ENCODE data around the gene SLC6A1.

The SLC6A1 gene

DNA sequence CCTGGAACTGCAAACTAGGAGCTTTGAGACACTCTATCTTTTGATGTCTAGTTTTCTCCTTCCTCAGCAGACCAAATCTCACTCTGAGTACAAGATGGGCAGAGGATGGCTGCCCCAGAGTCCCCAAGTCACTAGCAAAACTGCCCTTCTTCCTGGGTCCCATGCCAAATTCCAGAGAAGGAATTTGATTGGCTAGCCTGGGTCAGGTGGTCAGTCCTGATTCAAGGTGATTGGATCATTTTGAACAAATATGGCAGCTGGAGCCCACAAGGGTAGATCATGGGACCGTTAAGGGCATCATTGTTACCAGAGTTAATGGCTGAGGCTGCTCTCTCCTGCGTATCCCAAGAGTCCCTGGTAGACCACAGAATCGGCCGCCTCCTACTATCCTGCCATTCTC is 21.7 kb downstream of the SLC6A1 start:
- ATAC-seq, result no peak

GRCh38 chr3:11014752-11015151 is 22.2 kb downstream of the SLC6A1 start:
- TF ChIP-seq, protein P1, sequence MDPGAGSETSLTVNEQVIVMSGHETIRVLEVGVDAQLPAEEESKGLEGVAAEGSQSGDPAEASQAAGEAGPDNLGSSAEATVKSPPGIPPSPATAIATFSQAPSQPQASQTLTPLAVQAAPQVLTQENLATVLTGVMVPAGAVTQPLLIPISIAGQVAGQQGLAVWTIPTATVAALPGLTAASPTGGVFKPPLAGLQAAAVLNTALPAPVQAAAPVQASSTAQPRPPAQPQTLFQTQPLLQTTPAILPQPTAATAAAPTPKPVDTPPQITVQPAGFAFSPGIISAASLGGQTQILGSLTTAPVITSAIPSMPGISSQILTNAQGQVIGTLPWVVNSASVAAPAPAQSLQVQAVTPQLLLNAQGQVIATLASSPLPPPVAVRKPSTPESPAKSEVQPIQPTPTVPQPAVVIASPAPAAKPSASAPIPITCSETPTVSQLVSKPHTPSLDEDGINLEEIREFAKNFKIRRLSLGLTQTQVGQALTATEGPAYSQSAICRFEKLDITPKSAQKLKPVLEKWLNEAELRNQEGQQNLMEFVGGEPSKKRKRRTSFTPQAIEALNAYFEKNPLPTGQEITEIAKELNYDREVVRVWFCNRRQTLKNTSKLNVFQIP (CRISPR knock-in tag; IDR thresholded peaks at IDR 0.05; ENCODE audit: borderline replicate concordance, low read depth), result no peak
- TF ChIP-seq TOX (CRISPR knock-in tag; IDR thresholded peaks at IDR 0.05; ENCODE audit: borderline replicate concordance), result no peak
- no peak for TF ChIP-seq ZNF70 (CRISPR knock-in tag; IDR thresholded peaks at IDR 0.05)
- no peak for TF ChIP-seq ZNF8 (CRISPR knock-in tag; IDR thresholded peaks at IDR 0.05)
- TF ChIP-seq ESRRG (CRISPR knock-in tag; IDR thresholded peaks at IDR 0.05), result no peak
- no peak for TF ChIP-seq BACH2 (CRISPR knock-in tag; IDR thresholded peaks at IDR 0.05; ENCODE audit: borderline replicate concordance)
- no peak for TF ChIP-seq RARB (CRISPR knock-in tag; IDR thresholded peaks at IDR 0.05)
- TF ChIP-seq, protein P2, sequence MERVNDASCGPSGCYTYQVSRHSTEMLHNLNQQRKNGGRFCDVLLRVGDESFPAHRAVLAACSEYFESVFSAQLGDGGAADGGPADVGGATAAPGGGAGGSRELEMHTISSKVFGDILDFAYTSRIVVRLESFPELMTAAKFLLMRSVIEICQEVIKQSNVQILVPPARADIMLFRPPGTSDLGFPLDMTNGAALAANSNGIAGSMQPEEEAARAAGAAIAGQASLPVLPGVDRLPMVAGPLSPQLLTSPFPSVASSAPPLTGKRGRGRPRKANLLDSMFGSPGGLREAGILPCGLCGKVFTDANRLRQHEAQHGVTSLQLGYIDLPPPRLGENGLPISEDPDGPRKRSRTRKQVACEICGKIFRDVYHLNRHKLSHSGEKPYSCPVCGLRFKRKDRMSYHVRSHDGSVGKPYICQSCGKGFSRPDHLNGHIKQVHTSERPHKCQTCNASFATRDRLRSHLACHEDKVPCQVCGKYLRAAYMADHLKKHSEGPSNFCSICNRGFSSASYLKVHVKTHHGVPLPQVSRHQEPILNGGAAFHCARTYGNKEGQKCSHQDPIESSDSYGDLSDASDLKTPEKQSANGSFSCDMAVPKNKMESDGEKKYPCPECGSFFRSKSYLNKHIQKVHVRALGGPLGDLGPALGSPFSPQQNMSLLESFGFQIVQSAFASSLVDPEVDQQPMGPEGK (CRISPR knock-in tag; IDR thresholded peaks at IDR 0.05; ENCODE audit: borderline replicate concordance), result no peak
- no peak for TF ChIP-seq CREB5 (CRISPR knock-in tag; IDR thresholded peaks at IDR 0.05; ENCODE audit: low read depth)
- TF ChIP-seq ZC3H10 (CRISPR knock-in tag; IDR thresholded peaks at IDR 0.05), result no peak
- no peak for TF ChIP-seq ISL1 (CRISPR knock-in tag; IDR thresholded peaks at IDR 0.05)
- TF ChIP-seq CSRNP3 (CRISPR knock-in tag; IDR thresholded peaks at IDR 0.05), result no peak
- no peak for TF ChIP-seq PPARA (CRISPR knock-in tag; IDR thresholded peaks at IDR 0.05; ENCODE audit: borderline replicate concordance)
- no peak for TF ChIP-seq ARNTL (CRISPR knock-in tag; IDR thresholded peaks at IDR 0.05; ENCODE audit: borderline replicate concordance, low read depth)
- no peak for TF ChIP-seq OSR1 (CRISPR knock-in tag; IDR thresholded peaks at IDR 0.05)
- no peak for TF ChIP-seq ZFP3 (CRISPR knock-in tag; IDR thresholded peaks at IDR 0.05)
- TF ChIP-seq TCF4 (CRISPR knock-in tag; IDR thresholded peaks at IDR 0.05; ENCODE audit: borderline replicate concordance), result no peak
- ATAC-seq, result no peak

More for the DNA sequence above, 21.7 kb downstream of the SLC6A1 start:
- TF ChIP-seq ZC3H10 (CRISPR knock-in tag; IDR thresholded peaks at IDR 0.05), result no peak
- TF ChIP-seq ZFP3 (CRISPR knock-in tag; IDR thresholded peaks at IDR 0.05), result no peak
- TF ChIP-seq CREB5 (CRISPR knock-in tag; IDR thresholded peaks at IDR 0.05; ENCODE audit: low read depth), result no peak
- TF ChIP-seq RARB (CRISPR knock-in tag; IDR thresholded peaks at IDR 0.05), result no peak

DNA sequence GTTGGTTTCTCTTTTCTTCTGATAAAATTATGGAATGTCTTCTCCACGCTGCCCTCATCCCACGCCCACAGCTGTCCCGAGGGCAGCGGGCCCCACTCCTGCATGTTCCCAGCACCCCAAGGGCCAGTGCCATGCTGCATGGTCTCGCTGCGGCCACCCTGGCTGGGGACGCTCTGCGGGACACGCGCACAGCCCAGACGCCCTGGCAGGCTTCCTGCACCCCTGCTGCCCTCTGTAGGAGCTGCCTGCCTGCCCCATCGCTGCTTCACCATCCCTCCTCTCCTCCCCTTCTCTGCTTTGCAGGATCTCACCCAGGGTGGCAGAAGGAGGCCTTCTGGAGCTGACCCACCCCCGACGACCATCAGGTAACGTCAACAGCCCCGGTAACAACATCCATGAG is 22.8 kb downstream of the SLC6A1 start:
- TF ChIP-seq, protein P2 (CRISPR knock-in tag; IDR thresholded peaks at IDR 0.05; ENCODE audit: borderline replicate concordance), result no peak
- no peak for TF ChIP-seq ESRRG (CRISPR knock-in tag; IDR thresholded peaks at IDR 0.05)
- no peak for TF ChIP-seq GLIS3 (CRISPR knock-in tag; IDR thresholded peaks at IDR 0.05)
- no peak for TF ChIP-seq PPARA (CRISPR knock-in tag; IDR thresholded peaks at IDR 0.05; ENCODE audit: borderline replicate concordance)
- no peak for TF ChIP-seq ZNF565 (CRISPR knock-in tag; conservative IDR thresholded peaks at IDR 0.05; ENCODE audit: low read depth)
- TF ChIP-seq ZFP3 (CRISPR knock-in tag; IDR thresholded peaks at IDR 0.05), result no peak
- no peak for TF ChIP-seq CREB5 (CRISPR knock-in tag; IDR thresholded peaks at IDR 0.05; ENCODE audit: low read depth)
- TF ChIP-seq ZNF8 (CRISPR knock-in tag; IDR thresholded peaks at IDR 0.05), result no peak
- no peak for TF ChIP-seq ISL1 (CRISPR knock-in tag; IDR thresholded peaks at IDR 0.05)
- TF ChIP-seq CSDC2 (CRISPR knock-in tag; IDR thresholded peaks at IDR 0.05), result no peak
- TF ChIP-seq, protein P3, sequence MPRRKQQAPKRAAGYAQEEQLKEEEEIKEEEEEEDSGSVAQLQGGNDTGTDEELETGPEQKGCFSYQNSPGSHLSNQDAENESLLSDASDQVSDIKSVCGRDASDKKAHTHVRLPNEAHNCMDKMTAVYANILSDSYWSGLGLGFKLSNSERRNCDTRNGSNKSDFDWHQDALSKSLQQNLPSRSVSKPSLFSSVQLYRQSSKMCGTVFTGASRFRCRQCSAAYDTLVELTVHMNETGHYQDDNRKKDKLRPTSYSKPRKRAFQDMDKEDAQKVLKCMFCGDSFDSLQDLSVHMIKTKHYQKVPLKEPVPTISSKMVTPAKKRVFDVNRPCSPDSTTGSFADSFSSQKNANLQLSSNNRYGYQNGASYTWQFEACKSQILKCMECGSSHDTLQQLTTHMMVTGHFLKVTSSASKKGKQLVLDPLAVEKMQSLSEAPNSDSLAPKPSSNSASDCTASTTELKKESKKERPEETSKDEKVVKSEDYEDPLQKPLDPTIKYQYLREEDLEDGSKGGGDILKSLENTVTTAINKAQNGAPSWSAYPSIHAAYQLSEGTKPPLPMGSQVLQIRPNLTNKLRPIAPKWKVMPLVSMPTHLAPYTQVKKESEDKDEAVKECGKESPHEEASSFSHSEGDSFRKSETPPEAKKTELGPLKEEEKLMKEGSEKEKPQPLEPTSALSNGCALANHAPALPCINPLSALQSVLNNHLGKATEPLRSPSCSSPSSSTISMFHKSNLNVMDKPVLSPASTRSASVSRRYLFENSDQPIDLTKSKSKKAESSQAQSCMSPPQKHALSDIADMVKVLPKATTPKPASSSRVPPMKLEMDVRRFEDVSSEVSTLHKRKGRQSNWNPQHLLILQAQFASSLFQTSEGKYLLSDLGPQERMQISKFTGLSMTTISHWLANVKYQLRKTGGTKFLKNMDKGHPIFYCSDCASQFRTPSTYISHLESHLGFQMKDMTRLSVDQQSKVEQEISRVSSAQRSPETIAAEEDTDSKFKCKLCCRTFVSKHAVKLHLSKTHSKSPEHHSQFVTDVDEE (CRISPR knock-in tag; IDR thresholded peaks at IDR 0.05), result no peak
- no peak for TF ChIP-seq TOX (CRISPR knock-in tag; IDR thresholded peaks at IDR 0.05; ENCODE audit: borderline replicate concordance)
- TF ChIP-seq ZFP30 (CRISPR knock-in tag; IDR thresholded peaks at IDR 0.05), result no peak
- TF ChIP-seq OSR1 (CRISPR knock-in tag; IDR thresholded peaks at IDR 0.05), result no peak
- no peak for TF ChIP-seq BACH2 (CRISPR knock-in tag; IDR thresholded peaks at IDR 0.05; ENCODE audit: borderline replicate concordance)
- ATAC-seq, result no peak
